CD4-positive, alpha-beta T cell treated with Interleukin-1 beta for 1 hour (primary cell): ENCODE measurements around the gene ARL2.

Experiments used
- DNase-seq, 2 donors: peaks; one replicate each; pipeline ENCODE4 v3.0.0-alpha.2; 2020 to 2022

The ARL2 gene

GRCh38 chr11:65047581-65048422 is 33.8 kb downstream of the ARL2 start:
- peak; percentile 6 to 10 for DNase-seq

GRCh38 chr11:65051398-65051858 is 37.5 kb downstream of the ARL2 start:
- DNase-seq = no peak

- DNase-seq = peak in 1 of 2 donors; percentile 29
Observed at GRCh38 chr11:65053827-65054508, 40.0 kb downstream of the ARL2 start.

- DNase-seq = no peak
Observed at GRCh38 chr11:65055538-65055937, 41.6 kb downstream of the ARL2 start.

GRCh38 chr11:65056999-65057398 is 43.0 kb downstream of the ARL2 start:
- DNase-seq = no peak

GRCh38 chr11:65057526-65057925 is 43.6 kb downstream of the ARL2 start:
- DNase-seq = no peak

GRCh38 chr11:65058012-65058411 is 44.1 kb downstream of the ARL2 start:
- no peak for DNase-seq

- no peak for DNase-seq
Observed at GRCh38 chr11:65058419-65059054, 44.6 kb downstream of the ARL2 start, which contains the start of gene NAALADL1. NAALADL1 (minus strand) TSS chr11:65058553; CDS start chr11:65058521, 32 bp downstream.

- DNase-seq = no peak
Observed at GRCh38 chr11:65059523-65059922, 45.6 kb downstream of the ARL2 start.

GRCh38 chr11:65059959-65060824 is 46.2 kb downstream of the ARL2 start:
- no peak for DNase-seq

- DNase-seq = peak in 1 of 2 donors; percentile 12
Observed at GRCh38 chr11:65060913-65061408, 47.0 kb downstream of the ARL2 start.

GRCh38 chr11:65063532-65063931 is 49.6 kb downstream of the ARL2 start:
- no peak for DNase-seq

- no peak for DNase-seq
Observed at GRCh38 chr11:65064847-65065240, 50.9 kb downstream of the ARL2 start.

- DNase-seq = no peak
Observed at GRCh38 chr11:65065851-65066250, 51.9 kb downstream of the ARL2 start.

GRCh38 chr11:65066315-65066714 is 52.4 kb downstream of the ARL2 start:
- DNase-seq = no peak

- DNase-seq = no peak
Observed at GRCh38 chr11:65066805-65067291, 52.9 kb downstream of the ARL2 start.

- DNase-seq = no peak
Observed at GRCh38 chr11:65067446-65067845, 53.5 kb downstream of the ARL2 start.

- no peak for DNase-seq
Observed at GRCh38 chr11:65069217-65069616, 55.3 kb downstream of the ARL2 start.
